Dendritic cell treated with granulocyte-macrophage colony-stimulating factor and Interleukin-4, amounts not matched to agents 40 ng/mL and 50 ng/mL, for 4 days (primary cell): Measurements from ENCODE around the gene TMEM255B.
"Not testable (repeated sequence)": the region's sequence is repeated elsewhere in the genome, so short reads cannot be mapped to it uniquely, and the experiment has no call there.

ENCODE experiments used
- H3K27ac Mint-ChIP-seq: one replicate; pipeline ENCODE4 v1.8.0; 2022; ENCODE audit warnings: mild to moderate bottlenecking, mixed read lengths
- H3K27me3 Mint-ChIP-seq: one replicate; pipeline ENCODE4 v1.8.0; 2022; ENCODE audit warnings: mild to moderate bottlenecking, mixed read lengths
- H3K36me3 Mint-ChIP-seq: one replicate; pipeline ENCODE4 v1.8.0; 2022; ENCODE audit warnings: low read depth, mixed read lengths
- H3K4me1 Mint-ChIP-seq: one replicate; pipeline ENCODE4 v1.8.0; 2022; ENCODE audit warnings: low read depth, mixed read lengths
- H3K4me3 Mint-ChIP-seq: one replicate; pipeline ENCODE4 v1.8.0; 2022; ENCODE audit warnings: mild to moderate bottlenecking, moderate library complexity, mixed read lengths
- H3K9me3 Mint-ChIP-seq: one replicate; pipeline ENCODE4 v1.8.0; 2022; ENCODE audit warnings: mixed read lengths
- intact Hi-C: fragments of 100-400 bp; cut with micrococcal nuclease; formaldehyde crosslinking; loops from one replicate; pipeline ENCODE4 v1.15.0; 2022

TMEM255B gene

DNA sequence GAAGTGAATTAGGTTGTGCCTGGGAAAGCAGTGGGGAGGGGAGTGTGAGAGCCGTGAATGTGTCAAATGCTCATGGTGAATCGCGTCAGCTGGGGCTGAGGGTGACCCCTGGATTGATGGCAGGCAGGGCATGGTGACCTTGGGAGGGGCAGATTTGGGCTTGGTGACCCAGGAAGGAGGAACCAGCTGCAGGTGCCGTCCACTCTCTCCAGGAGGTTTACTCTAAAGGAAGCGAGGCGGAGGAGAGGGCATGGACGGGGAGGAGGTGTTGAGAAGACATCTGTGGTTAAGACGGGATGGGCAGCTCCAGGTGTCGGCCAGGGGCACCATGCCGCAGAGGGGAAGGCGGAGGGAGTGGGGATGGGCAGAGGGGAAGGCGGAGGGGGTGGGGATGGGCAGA is 28.7 kb downstream of the TMEM255B start:
- H3K9me3 Mint-ChIP-seq: no peaks in the 10 kb centered on the region
- no peaks in the 10 kb centered on the region for H3K36me3 Mint-ChIP-seq
- H3K4me3 Mint-ChIP-seq: no peak overlapping the region
- H3K27ac Mint-ChIP-seq: no peak overlapping the region
- peaks cover 8% of the 10 kb centered on the region for H3K4me1 Mint-ChIP-seq
- H3K27me3 Mint-ChIP-seq: peaks cover 19% of the 10 kb centered on the region
- intact Hi-C loops: no loop called here

DNA sequence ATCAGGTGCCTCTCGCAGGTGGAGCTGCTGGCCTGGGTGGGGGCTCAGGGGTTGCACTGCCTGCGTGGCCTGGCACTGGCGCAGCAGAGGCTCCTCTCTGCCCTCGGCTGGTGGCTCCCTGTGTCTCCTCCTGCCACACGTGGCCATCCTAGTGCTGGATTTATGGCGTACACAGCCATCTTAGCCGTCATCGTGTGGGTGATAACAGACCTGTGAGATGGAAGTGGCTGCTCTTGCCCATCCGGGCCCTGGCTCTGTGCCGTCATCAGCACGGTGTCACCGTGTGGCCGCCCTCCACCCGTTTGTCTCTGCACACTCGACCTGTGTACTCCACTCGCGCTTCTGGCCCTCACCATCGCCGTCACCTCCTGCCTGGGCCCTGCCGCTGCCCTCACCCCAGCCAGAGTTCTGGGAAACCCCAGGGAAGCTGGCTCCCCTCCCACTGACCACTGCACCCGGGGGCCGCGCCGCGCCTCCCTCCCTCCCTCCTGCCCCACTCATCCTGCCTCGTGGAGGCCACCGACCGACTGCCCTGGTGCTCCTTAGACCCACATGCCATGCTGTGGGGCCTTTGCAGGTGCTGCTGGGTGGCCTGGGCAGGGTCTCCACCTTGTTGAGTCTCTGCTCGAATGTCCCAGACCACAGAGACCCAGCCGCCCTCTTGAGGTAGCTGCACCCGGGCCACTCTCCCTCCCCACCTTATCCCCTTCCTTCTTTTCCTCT is 29.5 kb downstream of the TMEM255B start:
- intact Hi-C loops: no loop called here
- H3K36me3 Mint-ChIP-seq: no peaks in the 10 kb centered on the region
- peaks cover 8% of the 10 kb centered on the region for H3K4me1 Mint-ChIP-seq
- no peak overlapping the region for H3K27ac Mint-ChIP-seq
- H3K9me3 Mint-ChIP-seq: no peaks in the 10 kb centered on the region
- H3K4me3 Mint-ChIP-seq: no peak overlapping the region
- H3K27me3 Mint-ChIP-seq: peaks cover 15% of the 10 kb centered on the region

DNA sequence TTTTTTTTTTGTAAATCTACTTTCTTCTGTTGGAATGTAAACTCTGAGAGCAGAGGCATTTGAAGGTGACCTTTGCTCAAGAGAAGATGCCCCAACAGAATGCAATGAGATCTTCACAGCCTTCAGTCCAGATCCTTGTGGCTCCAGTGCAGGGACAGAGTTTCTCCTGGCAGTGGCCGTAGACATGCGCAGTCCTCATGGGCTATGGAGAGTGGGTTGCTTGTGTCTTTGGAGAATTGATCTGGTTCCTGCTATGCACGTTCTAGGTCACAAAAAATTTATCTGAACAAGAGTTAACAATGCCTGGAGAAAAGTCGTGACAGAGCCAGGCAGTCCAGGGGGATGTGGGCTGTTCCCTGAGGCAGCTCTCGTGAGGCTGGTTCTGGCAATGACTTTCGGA is 30.1 kb downstream of the TMEM255B start:
- no peak overlapping the region for H3K4me3 Mint-ChIP-seq
- H3K4me1 Mint-ChIP-seq: peaks cover 8% of the 10 kb centered on the region
- no peaks in the 10 kb centered on the region for H3K36me3 Mint-ChIP-seq
- intact Hi-C loops: no loop called here
- H3K9me3 Mint-ChIP-seq: no peaks in the 10 kb centered on the region
- H3K27me3 Mint-ChIP-seq: peaks cover 13% of the 10 kb centered on the region
- no peak overlapping the region for H3K27ac Mint-ChIP-seq

DNA sequence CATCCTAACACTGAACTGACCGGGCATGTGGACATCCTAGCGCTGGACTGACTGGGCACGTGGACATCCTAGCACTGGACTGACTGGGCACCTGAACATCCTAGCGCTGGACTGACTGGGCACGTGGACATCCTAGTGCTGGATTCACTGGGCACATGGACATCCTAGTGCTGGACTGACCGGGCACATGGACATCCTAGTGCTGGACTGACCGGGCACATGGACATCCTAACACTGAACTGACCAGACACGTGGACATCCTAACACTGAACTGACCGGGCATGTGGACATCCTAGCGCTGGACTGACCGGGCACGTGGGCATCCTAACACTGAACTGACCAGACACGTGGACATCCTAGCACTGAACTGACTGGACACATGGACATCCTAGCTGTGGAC is 30.9 kb downstream of the TMEM255B start:
- H3K9me3 Mint-ChIP-seq, H3K4me1 Mint-ChIP-seq, H3K27me3 Mint-ChIP-seq, intact Hi-C loops, H3K36me3 Mint-ChIP-seq, H3K4me3 Mint-ChIP-seq, H3K27ac Mint-ChIP-seq: not testable (repeated sequence)

DNA sequence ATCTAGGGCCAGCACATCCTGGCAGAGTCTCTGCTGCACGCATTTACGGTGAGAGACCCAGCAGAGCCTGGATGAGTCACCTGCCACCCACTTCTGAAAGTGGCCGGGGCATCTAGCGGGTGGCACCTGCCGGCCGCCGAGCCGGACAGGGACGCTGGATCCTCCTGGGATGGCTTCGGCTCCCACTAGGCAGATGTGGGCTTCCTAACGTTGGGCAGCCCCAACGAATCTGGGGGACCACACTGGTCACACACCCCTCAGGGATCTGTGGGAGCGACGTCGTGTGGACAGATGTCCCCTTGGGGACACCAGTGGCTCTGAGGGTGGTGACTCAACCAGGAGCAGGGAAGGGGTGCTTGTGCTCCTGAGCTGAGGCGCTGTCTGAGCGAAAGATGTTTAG is 32.2 kb downstream of the TMEM255B start:
- Mint-ChIP-seq H3K36me3 (no peaks in the 10 kb centered on the region), H3K27me3 (peaks cover 5% of the 10 kb centered on the region), H3K4me1 (no peaks in the 10 kb centered on the region), H3K4me3 (no peak overlapping the region), H3K9me3 (no peaks in the 10 kb centered on the region), H3K27ac (no peak overlapping the region)
- intact Hi-C loops: no loop called here

DNA sequence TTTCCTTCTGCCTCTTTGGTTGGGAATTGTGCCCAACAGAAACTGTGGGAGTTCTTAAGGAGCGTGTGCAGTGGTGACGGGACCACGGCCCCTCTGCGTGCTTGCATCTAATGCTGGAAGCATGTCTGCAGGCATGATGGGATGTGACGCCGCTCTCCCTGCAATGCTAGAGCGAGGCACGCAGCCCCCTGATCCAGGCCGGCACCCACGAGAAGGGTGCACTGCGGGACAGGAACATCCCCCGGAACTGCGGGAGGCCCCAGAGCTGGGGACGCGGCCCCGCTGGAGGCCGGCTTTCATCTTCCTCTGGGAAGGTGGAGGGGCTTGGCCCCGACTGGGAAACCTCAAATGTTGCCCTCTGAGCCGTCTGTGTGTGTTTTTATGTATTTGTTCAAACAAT is 32.7 kb downstream of the TMEM255B start:
- H3K27me3 Mint-ChIP-seq: peaks cover 5% of the 10 kb centered on the region
- H3K4me1 Mint-ChIP-seq: no peaks in the 10 kb centered on the region
- intact Hi-C loops: no loop called here
- H3K9me3 Mint-ChIP-seq: no peaks in the 10 kb centered on the region
- no peaks in the 10 kb centered on the region for H3K36me3 Mint-ChIP-seq
- H3K27ac Mint-ChIP-seq: no peak overlapping the region
- no peak overlapping the region for H3K4me3 Mint-ChIP-seq

DNA sequence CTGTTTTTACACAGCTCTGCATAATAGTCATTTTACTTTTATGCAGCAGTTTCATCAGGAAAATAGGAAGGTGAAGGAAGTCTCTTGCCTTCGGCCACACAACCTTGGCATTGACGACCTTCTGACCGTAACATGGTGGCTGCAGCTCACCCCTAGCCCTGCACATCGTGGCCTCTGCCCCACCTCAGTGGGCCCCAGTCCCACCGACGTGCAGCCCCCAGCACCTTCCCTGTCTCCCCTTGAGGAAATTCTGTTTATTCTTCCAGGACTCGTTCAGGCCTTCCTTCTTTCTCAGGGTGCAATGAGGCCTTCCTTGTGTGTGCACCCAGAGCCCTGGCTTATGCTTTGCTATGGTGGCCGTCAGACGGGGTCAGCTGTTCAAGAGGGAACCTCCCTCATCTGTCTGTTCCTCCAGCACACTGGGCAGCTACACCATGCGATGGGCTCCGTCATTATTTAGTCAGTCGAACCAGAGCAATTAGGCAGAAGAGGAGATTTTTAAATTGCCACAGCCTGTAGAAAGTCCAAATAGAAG is 33.3 kb downstream of the TMEM255B start:
- H3K36me3 Mint-ChIP-seq: no peaks in the 10 kb centered on the region
- H3K4me3 Mint-ChIP-seq: no peak overlapping the region
- H3K27ac Mint-ChIP-seq: no peak overlapping the region
- H3K27me3 Mint-ChIP-seq: peaks cover 6% of the 10 kb centered on the region
- intact Hi-C loops: no loop called here
- no peaks in the 10 kb centered on the region for H3K9me3 Mint-ChIP-seq
- no peaks in the 10 kb centered on the region for H3K4me1 Mint-ChIP-seq

DNA sequence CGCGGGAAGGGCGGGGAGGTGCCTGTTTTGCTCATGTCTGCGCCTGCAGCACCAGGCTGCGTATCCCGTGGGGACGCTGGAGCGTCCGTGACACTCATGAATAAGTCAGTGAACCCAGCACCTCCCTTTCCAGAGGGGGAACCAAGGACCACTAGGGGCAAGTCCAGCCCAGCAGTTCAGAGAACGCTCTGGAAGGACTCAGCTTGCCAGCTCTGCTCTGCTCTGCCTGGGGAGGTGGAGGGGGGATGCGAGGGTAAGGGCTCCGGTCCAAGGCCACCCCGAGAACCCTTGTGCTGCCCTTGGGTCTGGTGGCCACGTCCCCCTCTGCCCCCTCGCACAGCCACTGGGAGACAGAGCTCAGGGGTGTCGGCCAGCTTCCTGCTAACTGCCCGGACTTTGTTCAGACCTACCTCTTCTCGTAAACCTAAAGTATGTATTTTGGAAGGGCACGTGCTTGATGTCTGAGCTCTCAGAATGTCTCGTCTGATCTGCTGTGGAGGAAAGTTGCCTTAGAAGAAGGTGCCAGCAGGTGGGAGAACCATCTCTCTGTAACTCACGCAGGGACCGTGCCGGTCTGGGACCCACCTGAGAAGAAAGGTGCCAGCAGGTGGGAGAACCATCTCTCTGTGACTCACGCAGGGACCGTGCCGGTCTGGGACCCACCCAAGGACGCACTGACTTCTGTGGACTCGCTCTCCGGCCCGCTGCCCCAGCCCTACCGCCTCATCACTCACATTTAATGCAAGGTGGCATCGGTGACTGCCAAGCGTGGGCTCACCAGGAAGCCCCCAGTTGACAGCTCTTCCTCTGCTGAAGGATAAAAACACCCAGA is 34.1 kb downstream of the TMEM255B start:
- Mint-ChIP-seq H3K27me3 (peaks cover 6% of the 10 kb centered on the region), H3K4me3 (no peak overlapping the region), H3K4me1 (no peaks in the 10 kb centered on the region), H3K36me3 (no peaks in the 10 kb centered on the region), H3K9me3 (no peaks in the 10 kb centered on the region), H3K27ac (no peak overlapping the region)
- intact Hi-C loops: no loop called here

DNA sequence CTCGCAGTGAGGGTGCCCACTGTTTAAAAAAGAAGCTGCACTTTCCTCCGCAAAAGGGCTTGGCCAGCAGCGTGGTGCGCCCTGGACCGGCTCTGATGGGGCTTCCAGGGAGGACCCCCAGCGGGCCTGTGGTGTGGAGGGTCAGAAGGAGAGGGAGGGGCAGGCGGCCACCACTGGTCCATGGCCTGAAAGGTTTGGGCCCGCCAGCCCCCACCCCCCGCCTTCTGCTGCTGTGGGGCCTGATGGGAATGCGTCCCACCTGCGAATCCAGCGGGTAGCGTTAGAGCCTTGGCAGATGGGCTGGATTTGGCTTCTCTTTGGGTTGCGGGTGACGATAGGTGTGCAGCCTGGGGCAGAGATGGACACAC is 34.7 kb downstream of the TMEM255B start:
- no peaks in the 10 kb centered on the region for H3K4me1 Mint-ChIP-seq
- peaks cover 6% of the 10 kb centered on the region for H3K27me3 Mint-ChIP-seq
- intact Hi-C loops: no loop called here
- no peaks in the 10 kb centered on the region for H3K36me3 Mint-ChIP-seq
- H3K9me3 Mint-ChIP-seq: no peaks in the 10 kb centered on the region
- no peak overlapping the region for H3K4me3 Mint-ChIP-seq
- no peak overlapping the region for H3K27ac Mint-ChIP-seq

DNA sequence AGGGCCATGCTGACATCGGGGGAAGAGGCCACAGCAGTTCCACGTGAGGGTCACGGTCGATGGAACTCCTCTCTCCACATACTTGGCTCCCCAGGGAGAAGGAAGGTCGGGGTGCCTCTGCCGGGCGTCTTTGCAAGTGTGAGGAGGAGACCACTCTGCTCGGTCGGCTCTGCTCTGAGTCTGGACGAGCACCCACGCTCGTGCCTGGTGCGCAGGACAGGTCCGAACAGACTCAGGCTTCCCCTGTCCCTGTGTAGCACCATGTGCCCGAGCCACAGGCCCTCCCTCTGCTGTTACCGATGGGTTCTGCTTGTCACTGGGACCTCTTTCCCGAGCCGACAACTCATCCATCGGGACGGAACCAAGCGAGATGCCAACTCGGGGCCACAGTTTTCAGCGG is 35.1 kb downstream of the TMEM255B start:
- intact Hi-C loops: no loop called here
- Mint-ChIP-seq H3K27ac (no peak overlapping the region), H3K27me3 (peaks cover 4% of the 10 kb centered on the region), H3K4me1 (no peaks in the 10 kb centered on the region), H3K9me3 (no peaks in the 10 kb centered on the region), H3K36me3 (no peaks in the 10 kb centered on the region), H3K4me3 (no peak overlapping the region)

DNA sequence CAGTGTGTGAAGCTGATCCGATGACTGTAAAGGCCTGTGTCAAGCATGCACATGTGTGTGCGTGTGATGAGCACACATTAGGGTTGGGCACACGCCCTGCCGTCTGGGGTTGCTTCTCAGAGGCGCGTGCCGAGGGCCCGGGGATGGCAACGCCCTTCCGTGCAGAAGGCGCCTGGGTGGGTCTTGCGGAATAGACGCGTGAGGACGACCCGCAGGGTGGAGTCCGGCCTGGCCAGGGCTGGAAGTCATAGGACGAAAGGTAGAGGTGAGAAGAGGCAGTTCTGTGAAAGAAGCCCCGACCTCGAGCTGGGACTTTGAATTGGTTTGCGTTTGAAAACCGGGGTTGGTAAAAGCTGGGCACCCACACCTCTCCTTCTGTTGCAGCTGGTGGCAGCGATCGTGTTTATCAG is 35.7 kb downstream of the TMEM255B start:
- no peak overlapping the region for H3K4me3 Mint-ChIP-seq
- H3K9me3 Mint-ChIP-seq: no peaks in the 10 kb centered on the region
- intact Hi-C loops: no loop called here
- no peaks in the 10 kb centered on the region for H3K4me1 Mint-ChIP-seq
- no peaks in the 10 kb centered on the region for H3K36me3 Mint-ChIP-seq
- peaks cover 1% of the 10 kb centered on the region for H3K27me3 Mint-ChIP-seq
- H3K27ac Mint-ChIP-seq: no peak overlapping the region

DNA sequence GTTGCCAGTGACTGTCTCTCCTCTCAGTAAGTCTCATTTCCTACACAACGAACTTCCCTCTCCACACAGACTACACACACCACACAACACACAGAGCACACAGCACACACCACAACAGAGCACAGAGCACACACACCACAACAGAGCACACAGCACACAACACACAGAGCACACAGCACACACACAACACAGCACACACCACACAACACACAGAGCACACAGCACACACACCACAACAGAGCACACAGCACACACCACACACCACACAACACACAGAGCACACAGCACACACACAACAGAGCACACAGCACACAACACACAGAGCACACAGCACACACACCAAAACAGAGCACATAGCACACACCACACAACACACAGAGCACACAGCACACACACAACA is 36.3 kb downstream of the TMEM255B start:
- H3K4me1 Mint-ChIP-seq, H3K27ac Mint-ChIP-seq, H3K9me3 Mint-ChIP-seq, H3K36me3 Mint-ChIP-seq, intact Hi-C loops, H3K4me3 Mint-ChIP-seq, H3K27me3 Mint-ChIP-seq: not testable (repeated sequence)

DNA sequence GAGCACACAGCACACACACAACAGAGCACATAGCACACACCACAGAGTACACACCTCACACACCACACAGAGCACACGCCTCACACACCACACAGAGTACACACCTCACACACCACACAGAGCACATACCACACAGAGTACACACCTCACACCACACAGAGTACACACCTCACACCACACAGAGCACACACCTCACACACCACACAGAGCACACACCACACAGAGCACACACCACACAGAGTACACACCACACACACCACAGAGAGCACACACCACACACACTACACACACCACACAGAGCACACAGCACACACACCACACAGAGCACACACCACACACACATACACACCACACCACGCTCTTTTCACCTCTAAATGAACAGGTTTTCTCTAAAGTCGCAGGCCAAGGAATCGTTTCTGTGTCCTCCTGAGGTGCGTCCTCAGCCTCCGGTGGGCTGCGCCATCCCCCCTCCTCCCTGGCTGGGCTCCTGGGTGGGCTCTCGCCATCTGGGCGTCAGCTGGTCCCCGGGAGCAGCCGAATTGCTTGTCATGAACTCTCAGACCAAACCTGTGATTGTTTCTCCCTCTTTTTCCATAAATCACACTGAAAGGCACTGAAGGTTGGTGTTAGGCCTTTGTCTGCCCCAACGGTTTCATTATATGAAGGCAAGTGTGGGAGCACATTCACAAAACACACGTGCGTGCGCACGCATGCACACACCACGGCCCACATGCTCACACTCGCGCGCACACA is 37.4 kb downstream of the TMEM255B start:
- H3K4me3 Mint-ChIP-seq: no peak overlapping the region
- no peak overlapping the region for H3K27ac Mint-ChIP-seq
- no peaks in the 10 kb centered on the region for H3K4me1 Mint-ChIP-seq
- H3K36me3 Mint-ChIP-seq: no peaks in the 10 kb centered on the region
- H3K27me3 Mint-ChIP-seq: peaks cover 1% of the 10 kb centered on the region
- H3K9me3 Mint-ChIP-seq: no peaks in the 10 kb centered on the region
- intact Hi-C loops: no loop called here
